Sigmoid colon (tissue), 7 donors: ENCODE data around the gene MAGEC3. TPM values are rescaled to one million over a fixed set of nuclear protein-coding genes. Genes with fewer than 3 reads are reported as not detected.

Experiments used
- DNase-seq: peaks from one replicate; pipeline ENCODE4 v3.0.0-alpha.2; 2019
- H3K27ac ChIP-seq, 4 donors: fragments of 200-600 bp; sonication (generic); one replicate each; pipeline ENCODE4 v1.5.1; 2016 to 2019; ENCODE audit warnings: mild to moderate bottlenecking in 1 of 4
- H3K27me3 ChIP-seq, 3 donors: fragments of 200-600 bp; sonication (generic); one replicate each; pipeline ENCODE4 v1.5.1; 2019; ENCODE audit warnings: mild to moderate bottlenecking in 1 of 3
- H3K36me3 ChIP-seq, 4 donors: fragments of 200-600 bp; sonication (generic); one replicate each; pipeline ENCODE4 v1.5.1; 2016 to 2019
- H3K4me1 ChIP-seq, 4 donors: fragments of 200-600 bp; sonication (generic); one replicate each; pipeline ENCODE4 v1.5.1; 2017 to 2019
- H3K4me3 ChIP-seq, 4 donors: fragments of 200-600 bp; sonication (generic); one replicate each; pipeline ENCODE4 v1.5.1; 2017 to 2019; ENCODE audit warnings: mild to moderate bottlenecking in 2 of 4, moderate library complexity in 1 of 4
- H3K9me3 ChIP-seq, 4 donors: fragments of 200-600 bp in 3 of 4; sonication (generic) in 3 of 4; one replicate each; pipeline versions ENCODE4 v1.5.1 to v1.6.1; 2013 to 2019
- EP300 ChIP-seq, 4 donors: sonication (generic); formaldehyde crosslinking; IDR thresholded peaks; one replicate each; pipeline ENCODE4 v1.6.1; 2017; ENCODE audit warnings: antibody characterized with exemption in 4 of 4
- POLR2A ChIP-seq, 2 donors: fragments of 450-650 bp; IDR thresholded peaks; one replicate each; pipeline ENCODE4 v1.6.1; 2016; ENCODE audit warnings: antibody characterized with exemption in 2 of 2, mild to moderate bottlenecking in 2 of 2, moderate library complexity in 2 of 2
- POLR2AphosphoS5 ChIP-seq, 4 donors: sonication (generic); formaldehyde crosslinking; IDR thresholded peaks; one replicate each; pipeline ENCODE4 v1.6.1; 2017; ENCODE audit warnings: antibody characterized with exemption in 4 of 4
- WGBS, 2 donors: extraction: QIAGEN DNeasy Blood & Tissue Kit; methylation state at CpG; one replicate each; pipeline ENCODE4 v1.1.7; 2013; 5-methylcytosine and 5-hydroxymethylcytosine counted together
- intact Hi-C: fragments of 100-400 bp; cut with DNase I; formaldehyde crosslinking; loops from one replicate; pipeline ENCODE4 v1.15.1; 2023
- polyA plus RNA-seq, 3 donors: library from polyadenylated mRNA; stranded (reverse); fragments of 200-250 nt; gene quantifications; one replicate each; pipeline ENCODE4 v1.2.3, GENCODE V29; 2013
- total RNA-seq, 4 donors: library from RNA; depleted of rRNA; stranded (reverse); fragments of >200 nt; gene quantifications; one replicate each; pipeline ENCODE4 v1.1.0, GENCODE V29; 2016
- TF ChIP-seq, protein P1 (sequence below), 4 experiments: fragments of 450-650 bp in 3 of 4; fragments of 200-600 bp in 1 of 4; IDR thresholded peaks; one replicate each; pipeline ENCODE4 v1.5.1; 2016 to 2019; ENCODE audit warnings: antibody characterized with exemption in 4 of 4, mild to moderate bottlenecking in 3 of 4, moderate library complexity in 2 of 4
- donor health status: healthy with polysubstance abuse.
- donor health status: Bipolar disorder and iron deficiency.
- donor health status: healthy.

The MAGEC3 gene
- total and polyA plus RNA-seq, 7 donors = not detected

DNA sequence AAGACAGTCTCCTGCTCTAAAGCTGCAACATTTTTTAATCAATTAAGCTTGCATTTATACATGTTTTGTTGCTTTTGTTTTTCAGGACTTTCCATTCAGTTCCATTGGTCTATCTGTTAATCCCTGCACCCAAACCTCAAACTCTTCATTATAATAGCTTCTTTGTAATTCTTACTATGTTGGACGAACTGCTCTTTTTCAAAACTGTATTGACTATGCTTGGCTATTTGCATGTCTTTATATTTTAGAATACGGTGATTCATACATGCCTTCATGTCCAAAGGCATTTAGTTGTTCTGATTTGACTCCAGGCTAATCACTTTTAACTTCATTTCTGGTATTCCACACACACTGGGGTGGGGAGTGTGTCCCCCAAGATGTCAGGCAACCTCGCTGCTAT, 79.7 kb downstream of the MAGEC3 start:
- 63 to 78% methylated on average over 3 of the region's 3 CpGs for WGBS, 2 donors
- H3K9me3 ChIP-seq = no peaks in the 10 kb centered on the region
- no peaks in the 10 kb centered on the region for H3K27me3 ChIP-seq
- H3K36me3 ChIP-seq = no peaks in the 10 kb centered on the region
- DNase-seq = no peak
- TF ChIP-seq POLR2A (IDR thresholded peaks at IDR 0.05) (no peak), EP300 (IDR thresholded peaks at IDR 0.05) (no peak), POLR2AphosphoS5 (IDR thresholded peaks at IDR 0.05) (no peak)
- TF ChIP-seq, protein P1, sequence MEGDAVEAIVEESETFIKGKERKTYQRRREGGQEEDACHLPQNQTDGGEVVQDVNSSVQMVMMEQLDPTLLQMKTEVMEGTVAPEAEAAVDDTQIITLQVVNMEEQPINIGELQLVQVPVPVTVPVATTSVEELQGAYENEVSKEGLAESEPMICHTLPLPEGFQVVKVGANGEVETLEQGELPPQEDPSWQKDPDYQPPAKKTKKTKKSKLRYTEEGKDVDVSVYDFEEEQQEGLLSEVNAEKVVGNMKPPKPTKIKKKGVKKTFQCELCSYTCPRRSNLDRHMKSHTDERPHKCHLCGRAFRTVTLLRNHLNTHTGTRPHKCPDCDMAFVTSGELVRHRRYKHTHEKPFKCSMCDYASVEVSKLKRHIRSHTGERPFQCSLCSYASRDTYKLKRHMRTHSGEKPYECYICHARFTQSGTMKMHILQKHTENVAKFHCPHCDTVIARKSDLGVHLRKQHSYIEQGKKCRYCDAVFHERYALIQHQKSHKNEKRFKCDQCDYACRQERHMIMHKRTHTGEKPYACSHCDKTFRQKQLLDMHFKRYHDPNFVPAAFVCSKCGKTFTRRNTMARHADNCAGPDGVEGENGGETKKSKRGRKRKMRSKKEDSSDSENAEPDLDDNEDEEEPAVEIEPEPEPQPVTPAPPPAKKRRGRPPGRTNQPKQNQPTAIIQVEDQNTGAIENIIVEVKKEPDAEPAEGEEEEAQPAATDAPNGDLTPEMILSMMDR (IDR thresholded peaks at IDR 0.05) = no peak
- no peaks in the 10 kb centered on the region for H3K4me1 ChIP-seq
- no peak overlapping the region for H3K4me3 ChIP-seq
- intact Hi-C loops = no loop called here
- H3K27ac ChIP-seq = no peak overlapping the region

DNA sequence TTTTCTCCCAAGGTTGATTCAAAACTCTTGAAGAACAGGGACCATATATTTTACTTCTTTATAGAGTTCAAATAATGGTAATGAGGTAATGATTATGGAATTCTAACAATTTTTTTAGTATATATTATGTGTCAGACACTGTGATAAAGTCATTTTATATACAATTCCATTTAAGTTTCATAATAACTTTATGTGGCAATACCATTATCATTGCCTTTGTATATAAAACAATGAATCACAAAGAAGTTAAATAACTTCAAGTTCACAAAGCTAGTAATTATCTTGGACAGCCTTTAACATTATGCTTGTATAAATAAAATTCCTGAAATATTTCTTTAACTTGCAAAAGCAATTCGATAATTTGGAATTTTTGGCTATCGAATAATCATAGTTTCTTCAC, 86.2 kb downstream of the MAGEC3 start:
- H3K27ac ChIP-seq = no peak overlapping the region
- no peaks in the 10 kb centered on the region for H3K4me1 ChIP-seq
- no peaks in the 10 kb centered on the region for H3K36me3 ChIP-seq
- H3K27me3 ChIP-seq = no peaks in the 10 kb centered on the region
- intact Hi-C loops = no loop called here
- H3K9me3 ChIP-seq = no peaks in the 10 kb centered on the region
- WGBS, 2 donors = 84 to 94% methylated on average over 2 of the region's 2 CpGs
- H3K4me3 ChIP-seq = no peak overlapping the region
- no peak for DNase-seq
- TF ChIP-seq POLR2AphosphoS5 (IDR thresholded peaks at IDR 0.05) (no peak), EP300 (IDR thresholded peaks at IDR 0.05) (no peak), POLR2A (IDR thresholded peaks at IDR 0.05) (no peak)
- TF ChIP-seq, protein P1 (IDR thresholded peaks at IDR 0.05) = no peak

DNA sequence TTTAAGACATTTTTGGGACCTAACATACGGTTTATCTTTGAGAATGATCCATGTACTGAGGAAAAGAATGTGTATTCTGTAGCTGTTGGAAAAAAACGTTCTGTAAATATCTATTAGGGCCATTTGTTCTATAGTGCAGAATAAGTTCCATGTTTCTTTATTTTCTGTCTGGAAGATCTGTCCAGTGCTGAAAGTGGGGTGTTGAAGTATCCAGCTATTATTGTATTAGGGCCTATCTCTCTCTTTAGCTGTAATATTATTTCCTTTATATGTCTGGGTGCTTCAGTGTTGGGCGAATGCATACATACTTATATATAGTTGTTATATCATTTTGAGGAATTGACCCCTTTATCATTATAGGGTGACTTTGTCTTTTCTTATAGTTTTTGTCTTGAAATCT, 90.3 kb downstream of the MAGEC3 start:
- DNase-seq = no peak
- Histone ChIP-seq H3K4me1 (no peaks in the 10 kb centered on the region), H3K27ac (no peak overlapping the region), H3K4me3 (no peak overlapping the region), H3K36me3 (no peaks in the 10 kb centered on the region), H3K27me3 (no peaks in the 10 kb centered on the region), H3K9me3 (no peaks in the 10 kb centered on the region)
- TF ChIP-seq POLR2AphosphoS5 (IDR thresholded peaks at IDR 0.05) = no peak
- no peak for TF ChIP-seq POLR2A (IDR thresholded peaks at IDR 0.05)
- TF ChIP-seq, protein P1 (IDR thresholded peaks at IDR 0.05) = no peak
- no peak for TF ChIP-seq EP300 (IDR thresholded peaks at IDR 0.05)
- 73 to 74% methylated on average over 3 of the region's 3 CpGs for WGBS, 2 donors
- intact Hi-C loops = no loop called here

DNA sequence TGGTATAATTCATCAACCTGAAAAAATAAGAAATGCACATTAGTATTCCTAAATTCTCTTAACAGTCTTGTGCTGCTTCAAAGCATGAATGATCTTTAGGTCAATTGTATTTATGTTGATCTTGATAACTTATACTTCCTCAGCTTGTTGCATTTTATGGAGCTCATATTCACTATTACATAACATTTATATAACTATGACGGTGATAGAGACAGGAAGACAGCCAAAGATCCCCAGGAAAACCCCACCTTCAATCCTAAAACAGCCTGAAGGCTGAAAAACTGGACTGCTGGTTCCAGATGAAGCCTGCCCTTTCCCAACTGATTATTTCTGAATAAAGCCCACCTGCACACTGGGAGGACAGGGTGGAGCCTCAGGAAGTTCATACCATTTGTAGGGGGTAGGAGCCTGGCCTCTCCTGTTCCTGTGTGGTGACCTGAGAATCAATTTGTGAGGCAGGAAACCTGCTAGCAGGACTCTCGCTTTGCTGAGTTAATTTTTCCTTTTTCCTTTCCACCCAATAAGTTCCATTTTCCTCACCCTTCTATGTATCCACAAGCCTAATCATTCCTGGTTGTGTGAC, 96.0 kb downstream of the MAGEC3 start:
- WGBS, 2 donors = 48 to 76% methylated on average over 2 of the region's 2 CpGs
- H3K9me3 ChIP-seq = no peaks in the 10 kb centered on the region

More for the DNA sequence above, 96.0 kb downstream of the MAGEC3 start:
- no peaks in the 10 kb centered on the region for H3K4me1 ChIP-seq
- no peak overlapping the region for H3K27ac ChIP-seq
- TF ChIP-seq, protein P1 (IDR thresholded peaks at IDR 0.05) = no peak
- TF ChIP-seq EP300 (IDR thresholded peaks at IDR 0.05) (no peak), POLR2AphosphoS5 (IDR thresholded peaks at IDR 0.05) (no peak), POLR2A (IDR thresholded peaks at IDR 0.05) (no peak)
- intact Hi-C loops = no loop called here
- no peak for DNase-seq
- no peaks in the 10 kb centered on the region for H3K36me3 ChIP-seq
- H3K4me3 ChIP-seq = no peak overlapping the region
- H3K27me3 ChIP-seq = no peaks in the 10 kb centered on the region
